Esophagus squamous epithelium (tissue), 5 donors: ENCODE data around the gene FRMD3. TPM values are rescaled to one million over a fixed set of nuclear protein-coding genes. Genes with fewer than 3 reads are reported as not detected.

ENCODE experiments used
- DNase-seq: peaks from one replicate; lab custom pipeline; 2025; lab: John Stamatoyannopoulos, UW
- H3K27ac ChIP-seq, 4 donors: fragments of 200-600 bp; sonication (generic); one replicate each; pipeline ENCODE4 v1.5.1; 2016 to 2019; ENCODE audit warnings: mild to moderate bottlenecking in 1 of 4
- H3K27me3 ChIP-seq, 4 donors: fragments of 200-600 bp; sonication (generic); 1 replicate in 3 of 4; 2 replicates in 1 of 4; pipeline versions ENCODE4 v1.5.1 to v1.6.0; 2017 to 2021; ENCODE audit warnings: antibody characterized with exemption in 1 of 4
- H3K36me3 ChIP-seq, 3 donors: fragments of 200-600 bp; sonication (generic); one replicate each; pipeline ENCODE4 v1.5.1; 2016 to 2019
- H3K4me1 ChIP-seq, 3 donors: fragments of 200-600 bp; sonication (generic); one replicate each; pipeline ENCODE4 v1.5.1; 2017 to 2019
- H3K4me3 ChIP-seq, 4 donors: fragments of 200-600 bp; sonication (generic); 1 replicate in 3 of 4; 2 replicates in 1 of 4; pipeline ENCODE4 v1.5.1; 2016 to 2019; ENCODE audit warnings: mild to moderate bottlenecking in 2 of 4, moderate library complexity in 1 of 4
- H3K9me3 ChIP-seq, 3 donors: fragments of 200-600 bp; sonication (generic); one replicate each; pipeline ENCODE4 v1.5.1; 2016 to 2019
- POLR2A ChIP-seq, 4 donors: fragments of 450-650 bp; IDR thresholded peaks; one replicate each; pipeline ENCODE4 v1.6.1; 2017; ENCODE audit warnings: antibody characterized with exemption in 4 of 4, mild to moderate bottlenecking in 4 of 4, moderate library complexity in 3 of 4
- WGBS, 2 donors: methylation state at CpG; one replicate each; pipeline ENCODE4 v1.1.5; 2018; 5-methylcytosine and 5-hydroxymethylcytosine counted together
- intact Hi-C: fragments of 100-400 bp; cut with DNase I; formaldehyde crosslinking; loops from one replicate; pipeline ENCODE4 v1.15.0; 2022
- total RNA-seq, 4 donors: library from RNA; depleted of rRNA; stranded (reverse); fragments of >200 nt; gene quantifications; one replicate each; pipeline ENCODE4 v1.1.0, GENCODE V29; 2016
- TF ChIP-seq, protein P1 (sequence below), 6 experiments: fragments of 450-650 bp in 4 of 6; fragments of 200-600 bp in 2 of 6; sonication (generic) in 2 of 6; IDR thresholded peaks; one replicate each; pipeline ENCODE4 v1.5.1; 2016 to 2019; ENCODE audit warnings: antibody characterized with exemption in 6 of 6, mild to moderate bottlenecking in 4 of 6, moderate library complexity in 4 of 6
- donor health status: DM: yes; HTN: yes; CAD: no.

The FRMD3 gene
- total RNA-seq, 4 donors from 2014 or later, result 0.27 to 6.9 (median 2.1) TPM

GRCh38 chr9:83218411-83219090, 319.6 kb downstream of the FRMD3 start:
- DNase-seq, result no peak
- TF ChIP-seq, protein P1, sequence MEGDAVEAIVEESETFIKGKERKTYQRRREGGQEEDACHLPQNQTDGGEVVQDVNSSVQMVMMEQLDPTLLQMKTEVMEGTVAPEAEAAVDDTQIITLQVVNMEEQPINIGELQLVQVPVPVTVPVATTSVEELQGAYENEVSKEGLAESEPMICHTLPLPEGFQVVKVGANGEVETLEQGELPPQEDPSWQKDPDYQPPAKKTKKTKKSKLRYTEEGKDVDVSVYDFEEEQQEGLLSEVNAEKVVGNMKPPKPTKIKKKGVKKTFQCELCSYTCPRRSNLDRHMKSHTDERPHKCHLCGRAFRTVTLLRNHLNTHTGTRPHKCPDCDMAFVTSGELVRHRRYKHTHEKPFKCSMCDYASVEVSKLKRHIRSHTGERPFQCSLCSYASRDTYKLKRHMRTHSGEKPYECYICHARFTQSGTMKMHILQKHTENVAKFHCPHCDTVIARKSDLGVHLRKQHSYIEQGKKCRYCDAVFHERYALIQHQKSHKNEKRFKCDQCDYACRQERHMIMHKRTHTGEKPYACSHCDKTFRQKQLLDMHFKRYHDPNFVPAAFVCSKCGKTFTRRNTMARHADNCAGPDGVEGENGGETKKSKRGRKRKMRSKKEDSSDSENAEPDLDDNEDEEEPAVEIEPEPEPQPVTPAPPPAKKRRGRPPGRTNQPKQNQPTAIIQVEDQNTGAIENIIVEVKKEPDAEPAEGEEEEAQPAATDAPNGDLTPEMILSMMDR (IDR thresholded peaks at IDR 0.05), result no peak
- TF ChIP-seq POLR2A (IDR thresholded peaks at IDR 0.05), result no peak
- Histone ChIP-seq H3K4me3 (peak overlapping the region; percentile 37 to 71 (median 54)), H3K4me1 (peaks cover 4 to 24% (median 5%) of the 10 kb centered on the region in 3 donors), H3K27me3 (no peaks in the 10 kb centered on the region), H3K9me3 (no peaks in the 10 kb centered on the region), H3K36me3 (no peaks in the 10 kb centered on the region), H3K27ac (no peak overlapping the region)
- intact Hi-C loops, result no loop called here
- 58 to 65% methylated on average over 8 to 10 of the region's 11 CpGs for WGBS, 2 donors

GRCh38 chr9:83209188-83209731, 328.9 kb downstream of the FRMD3 start:
- Histone ChIP-seq H3K4me1 (no peaks in the 10 kb centered on the region), H3K9me3 (no peaks in the 10 kb centered on the region), H3K36me3 (no peaks in the 10 kb centered on the region), H3K27ac (no peak overlapping the region), H3K27me3 (no peaks in the 10 kb centered on the region), H3K4me3 (no peak overlapping the region)
- no peak for TF ChIP-seq POLR2A (IDR thresholded peaks at IDR 0.05)
- TF ChIP-seq, protein P1 (IDR thresholded peaks at IDR 0.05), result no peak
- intact Hi-C loops, result no loop called here
- 72 to 89% methylated on average over 3 of the region's 3 CpGs for WGBS, 2 donors
- DNase-seq, result no peak

- Histone ChIP-seq H3K4me3 (no peak overlapping the region), H3K27me3 (no peaks in the 10 kb centered on the region), H3K9me3 (no peaks in the 10 kb centered on the region), H3K4me1 (no peaks in the 10 kb centered on the region), H3K27ac (no peak overlapping the region), H3K36me3 (no peaks in the 10 kb centered on the region)
- no peak for DNase-seq
- WGBS, 2 donors, result 58 to 71% methylated on average over 1 to 9 of the region's 9 CpGs
- intact Hi-C loops, result no loop called here
- no peak for TF ChIP-seq POLR2A (IDR thresholded peaks at IDR 0.05)
- TF ChIP-seq, protein P1 (IDR thresholded peaks at IDR 0.05), result no peak
Observed at GRCh38 chr9:83208065-83208850, 329.9 kb downstream of the FRMD3 start.

- H3K4me3 ChIP-seq, result no peak overlapping the region
- no peaks in the 10 kb centered on the region for H3K36me3 ChIP-seq
- no peak for DNase-seq
- no peaks in the 10 kb centered on the region for H3K9me3 ChIP-seq
- 70 to 75% methylated on average over 1 of the region's 1 CpG for WGBS, 2 donors
- H3K4me1 ChIP-seq, result no peaks in the 10 kb centered on the region
- TF ChIP-seq, protein P1 (IDR thresholded peaks at IDR 0.05), result peak in 1 of 6 experiments; percentile 11
- TF ChIP-seq POLR2A (IDR thresholded peaks at IDR 0.05), result no peak
- no peaks in the 10 kb centered on the region for H3K27me3 ChIP-seq
- intact Hi-C loops, result no loop called here
- no peak overlapping the region for H3K27ac ChIP-seq
Observed at GRCh38 chr9:83204047-83204446, 334.2 kb downstream of the FRMD3 start.

DNA sequence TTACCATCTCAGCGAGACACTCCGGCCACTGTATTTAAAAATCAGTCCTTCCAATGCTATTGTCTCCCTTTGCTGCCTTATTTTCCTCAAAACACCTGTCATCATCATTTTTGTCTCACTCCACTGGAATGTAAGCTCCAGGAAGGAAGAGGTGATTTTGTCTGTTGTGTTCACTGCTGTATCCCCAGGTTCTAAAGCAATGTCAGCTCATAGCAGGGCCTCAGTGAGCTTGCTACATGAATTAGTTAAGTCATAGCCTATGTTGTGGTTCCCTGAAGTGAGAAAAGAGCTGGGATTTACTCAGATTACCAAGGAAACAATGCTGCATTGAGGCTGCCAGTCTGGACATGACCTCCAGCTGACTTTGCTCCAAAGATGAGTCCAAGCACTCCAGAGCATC, 337.7 kb downstream of the FRMD3 start:
- intact Hi-C loops, result no loop called here
- 88 to 91% methylated on average over 2 of the region's 2 CpGs for whole genome bisulfite sequencing, 2 donors
- no peak for TF ChIP-seq POLR2A (IDR thresholded peaks at IDR 0.05)
- TF ChIP-seq, protein P1 (IDR thresholded peaks at IDR 0.05), result no peak

More for the DNA sequence above, 337.7 kb downstream of the FRMD3 start:
- Histone ChIP-seq H3K27me3 (peaks cover 0 to 7% (median 0%) of the 10 kb centered on the region in 4 donors), H3K36me3 (no peaks in the 10 kb centered on the region), H3K27ac (no peak overlapping the region), H3K4me1 (no peaks in the 10 kb centered on the region), H3K4me3 (no peak overlapping the region), H3K9me3 (no peaks in the 10 kb centered on the region)
- no peak for DNase-seq
